Measurements from ENCODE around the gene METAP1.
"Not testable (repeated sequence)": the region's sequence is repeated elsewhere in the genome, so short reads cannot be mapped to it uniquely, and the experiment has no call there.

Gene METAP1

GRCh38 chr4:99078931-99079624 is 83.6 kb downstream of the METAP1 start:
- no peaks in the 10 kb centered on the region for H3K4me1 ChIP-seq (ENCODE audit: control insufficient read depth, insufficient read depth, low read length)
- H3K27ac ChIP-seq (ENCODE audit: low read depth, low read length): no peak overlapping the region
- no peak overlapping the region for H3K9ac ChIP-seq (ENCODE audit: low read length)
- peaks cover 98% of the 10 kb centered on the region for H3K36me3 ChIP-seq (ENCODE audit: control insufficient read depth, insufficient read depth, low read length)
- H3K4me3 ChIP-seq (ENCODE audit: low read depth, low read length): no peak overlapping the region
- no peaks in the 10 kb centered on the region for H3K9me3 ChIP-seq (ENCODE audit: control insufficient read depth, insufficient read depth, low read depth, low read length)
- no peaks in the 10 kb centered on the region for H3K27me3 ChIP-seq (ENCODE audit: control insufficient read depth, insufficient read depth, low read length)

DNA sequence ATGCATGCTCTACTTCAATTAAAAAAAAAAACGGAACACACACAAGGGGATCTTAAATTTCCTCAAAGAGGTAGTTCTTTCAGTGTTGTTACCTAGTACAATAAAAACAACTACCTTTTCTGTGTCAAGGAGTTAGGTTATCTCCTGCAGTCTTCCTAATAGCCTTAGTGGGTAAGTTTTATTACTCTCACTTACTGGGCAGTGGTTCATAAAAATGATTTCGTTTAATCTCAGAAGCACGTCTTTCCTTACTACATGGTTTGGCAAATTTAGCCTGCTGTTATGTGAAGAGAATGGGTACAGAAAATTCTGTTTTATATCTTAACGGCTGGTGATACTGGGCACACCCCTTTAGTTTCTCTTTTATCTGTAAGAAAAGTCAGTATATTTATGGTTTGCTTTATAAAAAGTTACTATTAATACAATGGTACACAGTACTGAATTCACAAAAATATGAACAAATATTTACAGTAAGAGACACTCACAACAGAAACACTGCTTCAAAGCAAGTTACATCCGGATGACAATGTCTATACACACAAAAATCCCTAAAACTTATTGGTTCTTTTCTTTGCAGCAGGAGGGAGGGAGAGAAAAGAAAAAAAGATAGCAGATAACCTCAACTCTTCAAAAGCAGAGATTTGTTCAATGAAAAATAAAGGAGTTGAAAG is 84.2 kb downstream of the METAP1 start:
- Histone ChIP-seq H3K9me3 (ENCODE audit: control insufficient read depth, insufficient read depth, low read depth, low read length) (no peaks in the 10 kb centered on the region), H3K27me3 (ENCODE audit: control insufficient read depth, insufficient read depth, low read length) (no peaks in the 10 kb centered on the region), H3K4me3 (ENCODE audit: low read depth, low read length) (no peak overlapping the region), H3K27ac (ENCODE audit: low read depth, low read length) (no peak overlapping the region), H3K36me3 (ENCODE audit: control insufficient read depth, insufficient read depth, low read length) (peaks cover 98% of the 10 kb centered on the region), H3K9ac (ENCODE audit: low read length) (no peak overlapping the region), H3K4me1 (ENCODE audit: control insufficient read depth, insufficient read depth, low read length) (no peaks in the 10 kb centered on the region)

- H3K9ac ChIP-seq (ENCODE audit: low read length); H3K27ac ChIP-seq (ENCODE audit: low read depth, low read length); H3K4me1 ChIP-seq (ENCODE audit: control insufficient read depth, insufficient read depth, low read length); H3K27me3 ChIP-seq (ENCODE audit: control insufficient read depth, insufficient read depth, low read length); H3K4me3 ChIP-seq (ENCODE audit: low read depth, low read length); H3K9me3 ChIP-seq (ENCODE audit: control insufficient read depth, insufficient read depth, low read depth, low read length): not testable (repeated sequence)
- peaks cover 99% of the 10 kb centered on the region for H3K36me3 ChIP-seq (ENCODE audit: control insufficient read depth, insufficient read depth, low read length)
Measured at GRCh38 chr4:99080869-99081268, 85.3 kb downstream of the METAP1 start.

GRCh38 chr4:99082192-99082591 is 86.7 kb downstream of the METAP1 start:
- no peak overlapping the region for H3K4me3 ChIP-seq (ENCODE audit: low read depth, low read length)
- no peaks in the 10 kb centered on the region for H3K27me3 ChIP-seq (ENCODE audit: control insufficient read depth, insufficient read depth, low read length)
- H3K9ac ChIP-seq (ENCODE audit: low read length): no peak overlapping the region
- H3K9me3 ChIP-seq (ENCODE audit: control insufficient read depth, insufficient read depth, low read depth, low read length): no peaks in the 10 kb centered on the region
- peaks cover 5% of the 10 kb centered on the region for H3K4me1 ChIP-seq (ENCODE audit: control insufficient read depth, insufficient read depth, low read length)
- no peak overlapping the region for H3K27ac ChIP-seq (ENCODE audit: low read depth, low read length)
- H3K36me3 ChIP-seq (ENCODE audit: control insufficient read depth, insufficient read depth, low read length): peaks cover 86% of the 10 kb centered on the region

- Histone ChIP-seq H3K9ac (ENCODE audit: low read length) (no peak overlapping the region), H3K27ac (ENCODE audit: low read depth, low read length) (no peak overlapping the region), H3K4me3 (ENCODE audit: low read depth, low read length) (no peak overlapping the region), H3K4me1 (ENCODE audit: control insufficient read depth, insufficient read depth, low read length) (peaks cover 5% of the 10 kb centered on the region), H3K36me3 (ENCODE audit: control insufficient read depth, insufficient read depth, low read length) (peaks cover 62% of the 10 kb centered on the region), H3K27me3 (ENCODE audit: control insufficient read depth, insufficient read depth, low read length) (no peaks in the 10 kb centered on the region), H3K9me3 (ENCODE audit: control insufficient read depth, insufficient read depth, low read depth, low read length) (no peaks in the 10 kb centered on the region)
Measured at GRCh38 chr4:99084595-99084994, 89.1 kb downstream of the METAP1 start.

DNA sequence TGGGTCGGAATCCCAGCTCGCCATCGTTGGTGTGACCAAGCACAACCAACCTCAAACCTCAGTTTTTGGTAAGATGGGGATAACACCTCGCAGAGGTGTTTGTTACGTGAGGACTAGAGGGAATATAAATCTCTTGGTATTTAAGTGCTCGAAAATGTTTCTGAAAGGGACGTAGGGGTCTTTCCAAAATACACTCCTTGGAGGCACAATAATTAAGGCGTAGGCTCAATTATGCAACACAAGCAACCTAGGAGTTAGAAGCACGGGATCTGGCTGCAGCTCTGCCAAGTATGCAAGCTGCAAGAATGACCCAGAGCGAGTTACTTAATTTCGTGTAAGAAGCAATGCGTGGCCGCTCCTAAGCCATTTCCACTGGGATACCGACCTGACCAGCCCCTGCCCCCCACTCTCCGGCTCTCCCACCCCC is 92.5 kb downstream of the METAP1 start:
- H3K27ac ChIP-seq (ENCODE audit: low read depth, low read length): peak overlapping the region; percentile 81; the same call in 1 of the 2 replicates
- H3K9me3 ChIP-seq (ENCODE audit: control insufficient read depth, insufficient read depth, low read depth, low read length): no peaks in the 10 kb centered on the region
- H3K36me3 ChIP-seq (ENCODE audit: control insufficient read depth, insufficient read depth, low read length): peaks cover 29% of the 10 kb centered on the region
- peak overlapping the region; percentile 96 for H3K9ac ChIP-seq (ENCODE audit: low read length)
- no peaks in the 10 kb centered on the region for H3K27me3 ChIP-seq (ENCODE audit: control insufficient read depth, insufficient read depth, low read length)
- peaks cover 16% of the 10 kb centered on the region for H3K4me1 ChIP-seq (ENCODE audit: control insufficient read depth, insufficient read depth, low read length)
- peak overlapping the region; percentile 84 for H3K4me3 ChIP-seq (ENCODE audit: low read depth, low read length)

DNA sequence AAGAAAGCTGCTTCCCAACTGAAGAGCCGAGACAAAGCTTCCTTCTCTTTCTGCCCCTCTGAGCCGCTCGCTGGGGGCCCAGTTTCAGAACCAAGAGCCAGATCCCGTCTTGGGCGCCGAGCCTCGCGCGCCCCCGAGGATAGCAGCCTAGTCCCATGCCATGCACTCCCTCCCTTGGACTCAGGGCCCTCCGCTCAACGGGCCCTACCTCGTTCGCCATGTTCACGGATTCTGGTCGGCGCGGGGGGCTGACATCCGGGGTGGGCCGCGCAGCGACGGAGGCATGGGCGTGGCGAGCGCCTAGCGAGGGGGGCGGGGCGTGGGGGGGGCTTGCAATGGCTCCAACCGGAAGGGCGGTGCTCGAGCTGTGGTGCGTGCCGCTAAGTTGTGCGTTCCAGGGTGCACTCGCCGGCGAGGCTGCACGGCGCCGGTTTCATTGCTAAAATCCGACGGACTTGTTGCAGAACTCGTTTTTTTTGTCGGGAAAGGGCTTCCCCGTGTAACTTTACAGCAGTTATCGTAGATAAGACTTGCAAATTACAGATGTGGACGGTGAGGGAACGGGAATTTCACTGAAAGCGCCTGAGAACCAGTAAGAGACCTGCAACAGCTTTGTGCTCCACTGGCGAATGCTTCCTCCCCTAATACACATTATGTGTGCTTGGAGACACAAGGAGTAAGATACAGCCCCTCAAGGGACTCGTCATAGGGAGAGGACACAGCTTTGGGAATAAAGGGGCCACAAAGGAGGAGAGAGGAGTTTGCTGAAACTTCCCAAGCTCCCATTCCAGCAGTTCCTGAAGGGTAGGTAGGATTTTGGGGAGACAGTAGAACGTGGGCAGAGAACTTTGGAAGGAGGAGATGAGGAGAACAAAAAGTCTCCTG is 93.2 kb downstream of the METAP1 start, which contains the start of gene ADH5:
ADH5 (minus strand) TSS at position 308 of the 885 bp plus-strand sequence; CDS start at position 220, 88 bp downstream.
- Histone ChIP-seq H3K36me3 (ENCODE audit: control insufficient read depth, insufficient read depth, low read length) (peaks cover 22% of the 10 kb centered on the region), H3K4me1 (ENCODE audit: control insufficient read depth, insufficient read depth, low read length) (peaks cover 16% of the 10 kb centered on the region), H3K27ac (ENCODE audit: low read depth, low read length) (peak within 1 kb of the TSS; percentile 82), H3K4me3 (ENCODE audit: low read depth, low read length) (peak within 1 kb of the TSS; percentile 84), H3K9me3 (ENCODE audit: control insufficient read depth, insufficient read depth, low read depth, low read length) (no peaks in the 10 kb centered on the region), H3K9ac (ENCODE audit: low read length) (peak within 1 kb of the TSS; percentile 96), H3K27me3 (ENCODE audit: control insufficient read depth, insufficient read depth, low read length) (no peaks in the 10 kb centered on the region)

- Histone ChIP-seq H3K9me3 (ENCODE audit: control insufficient read depth, insufficient read depth, low read depth, low read length) (no peaks in the 10 kb centered on the region), H3K4me3 (ENCODE audit: low read depth, low read length) (peak overlapping the region; percentile 84), H3K27me3 (ENCODE audit: control insufficient read depth, insufficient read depth, low read length) (no peaks in the 10 kb centered on the region), H3K9ac (ENCODE audit: low read length) (no peak overlapping the region), H3K4me1 (ENCODE audit: control insufficient read depth, insufficient read depth, low read length) (peaks cover 16% of the 10 kb centered on the region), H3K36me3 (ENCODE audit: control insufficient read depth, insufficient read depth, low read length) (peaks cover 3% of the 10 kb centered on the region), H3K27ac (ENCODE audit: low read depth, low read length) (0 out of 2 replicates have a peak overlapping the region, but pooled peaks have one; percentile 23)
Measured at GRCh38 chr4:99090481-99091215, 95.1 kb downstream of the METAP1 start.

GRCh38 chr4:99091216-99091575 is 95.7 kb downstream of the METAP1 start:
- no peaks in the 10 kb centered on the region for H3K36me3 ChIP-seq (ENCODE audit: control insufficient read depth, insufficient read depth, low read length)
- no peak overlapping the region for H3K9ac ChIP-seq (ENCODE audit: low read length)
- peak overlapping the region; percentile 84; the same call in 1 of the 2 replicates for H3K4me3 ChIP-seq (ENCODE audit: low read depth, low read length)
- H3K27ac ChIP-seq (ENCODE audit: low read depth, low read length): 0 out of 2 replicates have a peak overlapping the region, but pooled peaks have one; percentile 23
- no peaks in the 10 kb centered on the region for H3K9me3 ChIP-seq (ENCODE audit: control insufficient read depth, insufficient read depth, low read depth, low read length)
- peaks cover 14% of the 10 kb centered on the region for H3K4me1 ChIP-seq (ENCODE audit: control insufficient read depth, insufficient read depth, low read length)
- no peaks in the 10 kb centered on the region for H3K27me3 ChIP-seq (ENCODE audit: control insufficient read depth, insufficient read depth, low read length)

DNA sequence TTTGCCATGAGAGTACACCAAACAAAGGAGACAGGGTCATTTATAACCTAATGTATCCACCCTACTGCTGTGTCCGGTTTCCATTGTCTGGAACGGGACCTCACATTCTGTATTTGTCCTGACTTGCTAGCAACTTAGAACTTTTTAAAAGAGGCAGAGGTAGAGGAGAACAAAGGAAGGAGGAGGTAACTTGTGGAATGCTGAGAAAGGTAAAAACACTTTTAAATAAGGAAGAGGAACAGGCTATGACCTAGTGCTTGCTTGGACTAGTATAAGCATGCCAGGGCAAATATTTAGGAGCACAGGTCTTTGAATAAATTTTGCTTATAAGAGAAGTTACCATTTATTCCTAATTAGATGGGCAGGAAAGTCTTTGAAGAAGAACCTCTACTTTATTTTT is 96.3 kb downstream of the METAP1 start:
- not testable (repeated sequence) for H3K36me3 ChIP-seq (ENCODE audit: control insufficient read depth, insufficient read depth, low read length); H3K27me3 ChIP-seq (ENCODE audit: control insufficient read depth, insufficient read depth, low read length); H3K4me3 ChIP-seq (ENCODE audit: low read depth, low read length); H3K9me3 ChIP-seq (ENCODE audit: control insufficient read depth, insufficient read depth, low read depth, low read length); H3K9ac ChIP-seq (ENCODE audit: low read length); H3K27ac ChIP-seq (ENCODE audit: low read depth, low read length)
- H3K4me1 ChIP-seq (ENCODE audit: control insufficient read depth, insufficient read depth, low read length): 0 out of 2 replicates have a peak, but pooled peaks cover 11% of the 10 kb centered on the region
